ENCODE measurements around the gene CCND1.

The CCND1 gene

DNA sequence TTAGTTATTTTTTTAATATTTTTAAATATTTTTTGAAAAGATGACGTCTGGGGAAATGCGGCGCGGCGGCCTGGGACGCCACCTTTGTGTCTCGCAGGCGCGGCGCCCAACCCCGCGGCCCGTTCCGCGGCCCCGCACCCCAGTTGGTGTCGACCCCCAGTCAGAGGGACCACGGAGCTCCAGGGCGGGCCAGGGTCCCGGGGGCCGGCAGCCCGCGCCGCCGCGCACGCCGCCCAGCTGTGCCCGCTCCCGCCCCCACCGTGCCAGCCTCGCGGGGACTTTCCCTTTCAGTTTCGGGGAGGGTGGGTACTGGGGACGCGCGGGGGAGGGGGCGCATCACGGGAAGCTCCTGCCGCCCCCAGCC is 1.6 kb downstream of the CCND1 start:
- DNase-seq = peak; percentile 13

DNA sequence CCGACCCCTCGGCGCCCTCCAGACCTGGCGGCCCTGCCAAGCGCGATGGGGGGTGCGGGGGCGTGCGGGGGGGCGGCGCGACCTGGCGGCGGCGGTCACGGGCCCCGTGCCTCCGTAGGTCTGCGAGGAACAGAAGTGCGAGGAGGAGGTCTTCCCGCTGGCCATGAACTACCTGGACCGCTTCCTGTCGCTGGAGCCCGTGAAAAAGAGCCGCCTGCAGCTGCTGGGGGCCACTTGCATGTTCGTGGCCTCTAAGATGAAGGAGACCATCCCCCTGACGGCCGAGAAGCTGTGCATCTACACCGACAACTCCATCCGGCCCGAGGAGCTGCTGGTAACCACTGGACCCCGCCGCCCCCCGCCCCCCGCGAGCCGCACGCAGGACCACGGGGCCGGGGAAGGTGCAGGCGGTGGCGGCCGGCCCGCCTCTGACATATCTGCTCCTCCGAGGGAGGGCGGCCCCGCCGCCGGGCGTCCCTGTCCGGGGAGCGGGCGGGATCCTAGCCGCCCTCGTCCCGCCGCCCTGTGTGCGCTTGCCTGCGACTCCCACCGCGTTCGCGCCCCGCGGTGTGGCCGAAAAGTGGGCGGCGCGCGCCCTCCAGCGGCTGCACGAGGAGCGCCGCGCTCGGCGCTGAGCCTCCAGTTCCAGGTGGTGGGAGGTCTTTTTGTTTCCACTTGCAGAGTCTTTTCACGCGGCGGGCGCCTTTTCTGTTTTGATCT is 2.1 kb downstream of the CCND1 start:
- DNase-seq = peak; percentile 74

DNA sequence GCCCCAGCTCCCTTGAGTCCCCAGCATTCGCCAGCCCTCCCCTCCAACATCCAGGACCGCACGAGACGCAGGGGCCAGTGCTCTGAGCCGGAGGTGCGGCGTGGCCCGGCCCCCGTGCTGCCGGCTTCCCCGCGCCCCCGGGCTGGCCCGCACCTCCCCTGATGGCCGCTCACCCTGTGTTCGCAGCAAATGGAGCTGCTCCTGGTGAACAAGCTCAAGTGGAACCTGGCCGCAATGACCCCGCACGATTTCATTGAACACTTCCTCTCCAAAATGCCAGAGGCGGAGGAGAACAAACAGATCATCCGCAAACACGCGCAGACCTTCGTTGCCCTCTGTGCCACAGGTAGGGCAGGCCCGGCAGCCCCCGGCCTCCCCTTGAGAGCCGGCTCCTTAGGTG is 2.7 kb downstream of the CCND1 start:
- no peak for DNase-seq

DNA sequence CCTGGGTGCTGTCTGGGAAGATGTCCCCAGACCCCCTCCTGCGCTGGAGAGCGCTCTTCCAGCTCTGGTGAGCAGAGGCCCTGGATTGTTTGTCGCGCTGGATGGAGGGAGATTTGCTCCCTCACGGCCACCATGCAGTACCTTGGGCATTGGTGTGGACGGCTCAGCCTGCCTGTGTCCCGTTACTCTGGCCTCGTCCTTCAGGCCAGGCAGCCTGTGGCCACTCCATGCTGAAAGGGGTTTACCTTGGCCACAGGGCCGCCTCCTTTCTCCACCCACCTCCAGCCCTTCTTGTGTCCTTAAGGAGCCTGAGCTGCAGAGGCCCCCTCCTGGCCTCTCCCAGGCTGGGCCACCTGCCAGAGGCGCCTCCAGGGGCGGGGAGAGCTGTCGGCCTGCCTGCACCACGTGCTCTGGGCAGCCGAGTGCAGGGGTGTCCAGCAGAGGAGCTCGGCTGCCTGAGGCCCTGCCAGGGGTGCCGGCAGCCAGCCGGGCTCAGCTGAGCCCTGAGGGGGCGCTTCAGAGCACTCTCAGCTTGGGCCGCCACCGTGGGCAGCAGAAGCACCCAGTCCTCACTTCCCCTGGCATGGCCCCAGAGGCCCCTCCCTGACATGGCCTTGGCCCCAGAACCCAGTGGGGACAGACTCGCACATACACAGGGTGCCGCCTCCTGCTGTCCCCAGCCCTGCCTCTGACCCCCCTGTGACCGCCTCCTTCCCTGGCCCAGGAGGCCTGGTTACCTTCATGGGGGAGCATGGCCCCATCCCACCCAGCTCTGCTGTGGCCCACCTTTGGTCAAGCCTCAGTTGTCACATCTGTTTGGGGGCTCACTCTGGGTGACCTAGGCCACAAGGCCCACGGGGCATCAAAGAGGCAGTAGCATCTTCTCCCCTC is 3.4 kb downstream of the CCND1 start:
- no peak for DNase-seq

DNA sequence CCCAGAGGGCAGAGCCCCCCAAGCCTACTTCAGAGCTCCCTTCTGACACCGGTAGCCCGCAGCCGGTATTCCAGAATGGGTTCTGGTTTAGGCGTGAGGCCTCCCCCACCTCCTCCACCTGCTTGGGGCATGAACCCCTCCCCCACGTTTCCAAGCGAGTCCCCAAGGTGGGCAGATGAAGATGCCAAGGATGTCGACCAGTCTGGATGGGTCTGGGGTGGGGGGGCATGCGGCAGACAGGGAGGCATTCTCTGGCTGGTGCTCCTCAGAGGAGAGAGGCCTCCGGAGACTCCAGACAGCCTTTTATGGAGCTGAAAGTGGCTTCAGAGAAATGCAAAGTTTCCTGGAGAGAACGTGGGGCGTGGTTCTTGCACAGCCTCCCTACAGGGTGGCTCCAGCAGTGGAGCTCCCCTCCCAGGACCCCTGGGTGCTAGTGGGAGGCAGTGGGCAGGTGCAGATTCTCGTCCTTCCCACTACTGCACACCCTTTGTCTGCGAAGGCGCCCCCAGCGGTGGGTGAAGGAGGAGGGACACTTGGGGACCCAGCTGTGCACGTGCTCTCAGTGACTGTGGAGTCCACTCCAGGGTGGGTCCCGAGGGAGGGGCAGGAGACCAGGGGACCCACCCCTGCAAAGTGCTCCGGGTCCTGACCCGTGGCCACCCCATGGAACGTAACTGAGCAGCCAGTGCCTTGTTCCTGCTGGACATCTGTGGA is 4.2 kb downstream of the CCND1 start:
- no peak for DNase-seq

DNA sequence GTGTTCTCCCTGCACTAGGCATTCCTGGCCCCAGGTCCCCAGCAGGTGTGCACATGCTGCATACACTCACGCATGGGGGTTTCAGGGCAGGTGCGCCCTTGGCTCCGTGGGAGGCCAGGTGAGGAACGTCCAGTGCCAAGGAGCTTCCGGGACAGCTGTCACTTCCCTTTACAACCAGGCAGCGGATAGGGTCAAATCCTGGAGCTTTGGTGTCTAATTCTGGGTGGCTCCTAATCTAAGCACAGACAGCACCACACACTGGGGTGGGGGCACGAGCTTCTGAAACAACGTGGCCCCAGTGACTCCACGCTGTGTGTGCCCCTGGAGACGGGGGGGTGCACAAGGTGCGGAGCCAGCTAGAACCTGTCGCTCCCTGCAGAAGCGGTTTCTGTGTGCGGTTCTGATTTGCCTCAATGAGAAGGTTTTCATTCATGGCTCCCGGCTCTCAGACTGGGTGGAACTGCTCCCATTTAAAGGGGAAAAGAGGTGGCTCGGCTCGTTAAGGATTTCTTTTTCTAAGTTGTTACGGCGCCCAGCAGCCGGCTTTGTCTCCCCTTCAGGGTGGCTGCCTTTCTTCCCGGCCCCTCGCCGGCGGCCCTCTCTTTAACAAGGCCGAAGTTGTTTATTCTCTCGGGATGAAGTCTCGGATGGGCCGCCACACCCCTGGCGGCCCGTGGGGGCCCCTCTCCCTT is 5.0 kb downstream of the CCND1 start:
- no peak for DNase-seq

DNA sequence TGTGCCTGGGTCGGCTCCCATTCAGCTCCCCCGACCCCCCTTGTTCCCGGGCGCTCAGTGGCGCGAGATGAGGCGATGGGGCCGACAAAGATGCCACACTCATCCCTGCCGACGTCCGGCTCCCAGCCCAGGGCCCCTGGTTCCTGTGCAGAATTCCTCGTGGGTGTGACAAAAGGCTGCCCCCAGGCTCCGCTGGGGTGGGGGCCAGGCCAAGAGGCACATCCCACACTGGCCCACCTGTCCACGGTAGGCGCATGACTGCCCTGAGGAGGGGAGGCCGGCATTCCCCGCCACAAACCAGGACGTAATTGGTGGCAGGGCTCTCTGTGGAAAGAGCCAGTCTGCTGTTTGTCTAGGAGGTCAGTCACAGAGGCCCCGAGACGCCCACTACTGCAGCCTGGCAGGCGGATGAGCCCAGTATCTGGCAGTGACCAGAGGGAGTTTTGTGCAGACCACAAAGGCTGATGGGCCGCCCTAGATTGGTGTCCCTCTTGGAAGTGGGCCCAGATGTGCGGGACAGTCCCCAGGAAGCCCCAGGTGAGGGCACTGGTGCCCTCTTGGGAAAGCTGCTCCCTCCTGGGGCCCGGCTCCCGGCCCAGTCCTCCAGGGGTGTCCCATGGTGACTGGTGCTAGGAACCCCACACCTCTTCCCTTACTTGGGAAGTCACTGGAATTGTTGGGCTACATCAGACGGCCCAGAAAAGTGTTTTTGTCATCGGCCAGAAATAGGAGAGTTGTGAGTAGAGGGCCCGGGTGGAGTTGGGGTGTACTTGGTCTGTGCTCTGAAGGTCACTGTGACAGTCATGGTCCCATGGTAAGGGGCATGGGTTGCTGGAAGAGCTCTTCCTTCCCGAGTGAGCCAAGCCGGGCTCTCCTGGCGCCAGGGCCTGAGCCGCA is 5.8 kb downstream of the CCND1 start:
- no peak for DNase-seq

DNA sequence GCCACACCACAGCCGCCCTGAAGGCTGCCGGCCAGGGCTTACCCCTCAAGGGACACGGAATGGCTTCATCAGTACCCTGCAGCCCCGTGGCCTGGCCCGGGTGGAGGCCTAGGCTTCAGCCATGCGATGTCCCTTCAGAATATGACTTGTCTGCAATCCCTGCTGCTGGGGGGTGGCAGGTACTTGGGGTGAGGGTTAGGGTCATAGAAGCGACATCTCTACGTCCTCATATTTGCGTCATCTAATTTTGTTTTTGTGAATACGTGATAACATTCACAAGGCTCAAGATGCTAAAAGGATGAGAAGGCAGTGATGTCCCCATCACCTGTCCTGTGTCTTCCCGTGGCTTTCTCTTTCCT is 6.4 kb downstream of the CCND1 start:
- DNase-seq = no peak

DNA sequence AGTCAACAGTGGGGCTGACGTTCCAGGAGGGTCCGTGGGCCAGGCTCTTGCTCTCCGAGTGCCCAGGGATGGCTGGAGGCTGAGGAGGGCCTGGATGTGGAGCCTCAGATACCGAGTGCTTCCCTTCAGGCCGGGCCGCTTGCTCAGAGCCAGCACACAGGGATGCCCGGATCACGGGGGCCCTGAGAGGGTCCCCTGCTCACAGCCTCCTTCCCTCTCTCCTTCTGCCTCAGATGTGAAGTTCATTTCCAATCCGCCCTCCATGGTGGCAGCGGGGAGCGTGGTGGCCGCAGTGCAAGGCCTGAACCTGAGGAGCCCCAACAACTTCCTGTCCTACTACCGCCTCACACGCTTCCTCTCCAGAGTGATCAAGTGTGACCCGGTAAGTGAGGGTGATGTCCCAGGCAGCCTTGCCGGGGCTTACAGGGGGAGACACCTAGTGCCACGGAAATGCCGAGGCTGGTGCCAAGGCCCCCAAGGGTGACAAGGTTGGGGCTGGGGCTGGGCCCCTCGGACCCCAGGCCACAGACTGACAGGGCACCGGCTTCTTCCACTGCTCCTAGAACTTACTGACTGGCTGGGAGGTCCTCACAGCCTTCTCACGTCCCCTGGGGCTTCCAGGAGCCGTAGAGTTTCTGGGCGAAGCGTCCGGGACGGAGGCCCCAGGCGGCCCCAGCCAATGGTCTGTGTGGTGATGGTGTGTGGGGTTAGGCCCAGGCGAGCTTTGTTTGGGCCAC is 7.0 kb downstream of the CCND1 start:
- no peak for DNase-seq

DNA sequence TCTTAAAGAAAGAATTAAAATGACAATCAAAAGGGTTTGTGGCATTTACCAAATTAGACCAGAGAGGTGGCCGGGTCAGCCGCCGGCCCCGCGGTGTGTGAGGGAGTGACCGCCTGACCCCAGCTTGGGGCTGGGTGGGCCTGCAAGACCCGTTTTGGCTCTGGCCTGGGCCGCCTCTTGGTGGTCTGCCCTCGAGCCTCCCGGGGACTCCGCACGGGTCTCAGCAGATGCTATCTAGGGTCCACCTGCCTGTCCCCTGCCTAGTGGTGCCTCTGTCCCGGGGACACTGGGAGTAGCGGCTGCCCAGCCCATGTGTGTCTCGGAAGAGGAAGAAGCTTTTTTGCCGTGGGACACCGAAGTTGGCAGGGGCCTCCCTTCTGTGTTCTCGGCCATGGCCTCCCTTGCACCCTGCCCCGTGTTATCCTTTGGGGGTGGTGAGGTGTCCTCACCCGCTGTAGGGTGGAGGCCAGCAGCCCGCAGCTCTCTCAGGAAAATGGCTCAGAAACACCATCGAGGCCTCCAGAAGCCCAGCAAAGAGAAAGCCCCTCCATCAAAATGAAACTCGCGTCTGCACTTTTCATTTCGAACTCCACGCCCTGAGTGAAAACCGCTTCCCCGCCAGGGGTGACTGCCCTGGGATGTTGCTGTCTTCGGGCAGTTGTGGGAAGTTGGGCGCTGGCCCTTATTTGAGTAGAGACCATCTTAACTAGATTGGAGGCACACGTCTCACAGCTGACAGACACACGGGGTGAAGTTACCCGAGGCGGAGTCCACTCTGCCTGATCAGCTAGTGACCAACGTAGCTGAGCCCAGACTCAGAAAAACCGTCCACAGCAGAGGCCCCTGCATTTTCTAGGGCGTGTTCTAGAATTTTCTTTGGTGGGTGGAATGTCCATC is 8.0 kb downstream of the CCND1 start:
- DNase-seq = no peak

DNA sequence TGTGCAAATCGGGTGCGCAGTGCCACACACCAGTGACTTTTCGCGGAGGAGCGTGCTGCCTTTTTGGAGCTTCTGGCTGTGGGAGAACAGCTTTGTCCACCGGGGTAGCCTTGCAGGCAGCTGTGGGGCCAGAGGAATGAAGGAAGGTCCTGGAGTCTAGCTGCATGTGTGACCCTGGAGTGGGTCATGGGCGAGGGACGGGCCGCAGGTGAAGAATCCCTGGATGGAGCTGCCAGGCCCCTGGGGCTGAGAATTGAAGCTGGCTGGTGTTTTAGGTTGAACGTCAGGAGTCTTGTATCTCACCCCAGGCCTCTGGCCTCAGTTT is 8.6 kb downstream of the CCND1 start:
- no peak for DNase-seq

DNA sequence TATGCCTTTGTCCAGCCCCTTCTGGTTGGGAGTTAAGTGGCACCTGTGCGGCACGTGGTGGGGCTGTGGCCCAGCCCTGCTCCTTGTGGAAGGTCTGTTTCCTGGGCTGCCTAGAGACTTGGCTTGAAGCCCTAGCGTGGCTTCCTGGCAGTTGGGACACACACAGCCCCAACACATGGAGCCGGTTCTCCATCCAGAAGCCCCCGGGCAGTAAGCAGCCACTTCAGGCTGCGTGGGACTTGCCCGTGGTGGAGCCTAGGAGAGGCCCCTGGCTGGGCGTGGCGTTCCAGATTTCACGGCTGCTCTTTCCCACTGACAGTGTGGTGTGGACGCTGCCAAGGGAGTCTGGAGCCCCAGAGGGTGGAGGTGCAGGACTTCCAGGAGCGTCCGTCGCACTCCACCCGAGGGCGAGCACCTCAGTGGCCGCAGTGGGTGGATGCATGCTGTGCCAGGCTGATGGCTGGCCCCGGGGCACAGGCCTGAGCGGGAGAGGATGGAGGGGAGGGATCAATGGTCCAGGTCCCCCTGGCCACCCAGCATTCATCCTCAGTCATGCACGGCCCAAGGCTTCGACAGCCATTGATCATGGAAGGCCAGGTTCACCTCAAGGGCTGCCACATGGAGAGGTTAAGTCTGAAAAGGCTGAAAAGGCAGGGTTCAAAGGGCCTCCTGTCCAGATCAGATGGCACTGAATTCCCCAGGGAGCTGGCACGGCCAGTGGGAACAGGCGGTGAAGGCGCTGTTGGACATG is 9.3 kb downstream of the CCND1 start:
- no peak for DNase-seq

DNA sequence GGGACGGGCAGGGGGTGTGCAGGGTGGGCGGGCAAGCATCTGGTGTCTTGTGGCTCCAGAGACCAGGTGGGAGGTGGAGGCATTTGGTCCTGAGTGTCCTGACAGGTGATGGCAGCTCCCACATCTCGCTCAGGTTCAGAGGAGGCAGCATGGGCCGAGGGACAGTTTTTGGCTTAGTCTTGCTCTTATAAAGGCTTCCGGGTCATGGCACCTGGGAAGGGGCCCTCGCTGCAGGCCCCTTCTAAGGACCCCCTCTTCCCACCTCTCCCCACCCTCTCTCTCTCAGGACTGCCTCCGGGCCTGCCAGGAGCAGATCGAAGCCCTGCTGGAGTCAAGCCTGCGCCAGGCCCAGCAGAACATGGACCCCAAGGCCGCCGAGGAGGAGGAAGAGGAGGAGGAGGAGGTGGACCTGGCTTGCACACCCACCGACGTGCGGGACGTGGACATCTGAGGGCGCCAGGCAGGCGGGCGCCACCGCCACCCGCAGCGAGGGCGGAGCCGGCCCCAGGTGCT is 9.9 kb downstream of the CCND1 start:
- no peak for DNase-seq

DNA sequence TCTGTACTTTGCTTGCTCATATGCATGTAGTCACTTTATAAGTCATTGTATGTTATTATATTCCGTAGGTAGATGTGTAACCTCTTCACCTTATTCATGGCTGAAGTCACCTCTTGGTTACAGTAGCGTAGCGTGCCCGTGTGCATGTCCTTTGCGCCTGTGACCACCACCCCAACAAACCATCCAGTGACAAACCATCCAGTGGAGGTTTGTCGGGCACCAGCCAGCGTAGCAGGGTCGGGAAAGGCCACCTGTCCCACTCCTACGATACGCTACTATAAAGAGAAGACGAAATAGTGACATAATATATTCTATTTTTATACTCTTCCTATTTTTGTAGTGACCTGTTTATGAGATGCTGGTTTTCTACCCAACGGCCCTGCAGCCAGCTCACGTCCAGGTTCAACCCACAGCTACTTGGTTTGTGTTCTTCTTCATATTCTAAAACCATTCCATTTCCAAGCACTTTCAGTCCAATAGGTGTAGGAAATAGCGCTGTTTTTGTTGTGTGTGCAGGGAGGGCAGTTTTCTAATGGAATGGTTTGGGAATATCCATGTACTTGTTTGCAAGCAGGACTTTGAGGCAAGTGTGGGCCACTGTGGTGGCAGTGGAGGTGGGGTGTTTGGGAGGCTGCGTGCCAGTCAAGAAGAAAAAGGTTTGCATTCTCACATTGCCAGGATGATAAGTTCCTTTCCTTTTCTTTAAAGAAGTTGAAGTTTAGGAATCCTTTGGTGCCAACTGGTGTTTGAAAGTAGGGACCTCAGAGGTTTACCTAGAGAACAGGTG is 11.1 kb downstream of the CCND1 start:
- DNase-seq = no peak

DNA sequence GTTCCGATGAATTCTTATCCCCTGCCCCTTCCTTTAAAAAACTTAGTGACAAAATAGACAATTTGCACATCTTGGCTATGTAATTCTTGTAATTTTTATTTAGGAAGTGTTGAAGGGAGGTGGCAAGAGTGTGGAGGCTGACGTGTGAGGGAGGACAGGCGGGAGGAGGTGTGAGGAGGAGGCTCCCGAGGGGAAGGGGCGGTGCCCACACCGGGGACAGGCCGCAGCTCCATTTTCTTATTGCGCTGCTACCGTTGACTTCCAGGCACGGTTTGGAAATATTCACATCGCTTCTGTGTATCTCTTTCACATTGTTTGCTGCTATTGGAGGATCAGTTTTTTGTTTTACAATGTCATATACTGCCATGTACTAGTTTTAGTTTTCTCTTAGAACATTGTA is 12.0 kb downstream of the CCND1 start:
- DNase-seq = no peak

DNA sequence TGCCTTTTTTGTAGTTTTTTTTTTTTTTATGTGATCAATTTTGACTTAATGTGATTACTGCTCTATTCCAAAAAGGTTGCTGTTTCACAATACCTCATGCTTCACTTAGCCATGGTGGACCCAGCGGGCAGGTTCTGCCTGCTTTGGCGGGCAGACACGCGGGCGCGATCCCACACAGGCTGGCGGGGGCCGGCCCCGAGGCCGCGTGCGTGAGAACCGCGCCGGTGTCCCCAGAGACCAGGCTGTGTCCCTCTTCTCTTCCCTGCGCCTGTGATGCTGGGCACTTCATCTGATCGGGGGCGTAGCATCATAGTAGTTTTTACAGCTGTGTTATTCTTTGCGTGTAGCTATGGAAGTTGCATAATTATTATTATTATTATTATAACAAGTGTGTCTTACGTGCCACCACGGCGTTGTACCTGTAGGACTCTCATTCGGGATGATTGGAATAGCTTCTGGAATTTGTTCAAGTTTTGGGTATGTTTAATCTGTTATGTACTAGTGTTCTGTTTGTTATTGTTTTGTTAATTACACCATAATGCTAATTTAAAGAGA is 12.5 kb downstream of the CCND1 start:
- no peak for DNase-seq

DNA sequence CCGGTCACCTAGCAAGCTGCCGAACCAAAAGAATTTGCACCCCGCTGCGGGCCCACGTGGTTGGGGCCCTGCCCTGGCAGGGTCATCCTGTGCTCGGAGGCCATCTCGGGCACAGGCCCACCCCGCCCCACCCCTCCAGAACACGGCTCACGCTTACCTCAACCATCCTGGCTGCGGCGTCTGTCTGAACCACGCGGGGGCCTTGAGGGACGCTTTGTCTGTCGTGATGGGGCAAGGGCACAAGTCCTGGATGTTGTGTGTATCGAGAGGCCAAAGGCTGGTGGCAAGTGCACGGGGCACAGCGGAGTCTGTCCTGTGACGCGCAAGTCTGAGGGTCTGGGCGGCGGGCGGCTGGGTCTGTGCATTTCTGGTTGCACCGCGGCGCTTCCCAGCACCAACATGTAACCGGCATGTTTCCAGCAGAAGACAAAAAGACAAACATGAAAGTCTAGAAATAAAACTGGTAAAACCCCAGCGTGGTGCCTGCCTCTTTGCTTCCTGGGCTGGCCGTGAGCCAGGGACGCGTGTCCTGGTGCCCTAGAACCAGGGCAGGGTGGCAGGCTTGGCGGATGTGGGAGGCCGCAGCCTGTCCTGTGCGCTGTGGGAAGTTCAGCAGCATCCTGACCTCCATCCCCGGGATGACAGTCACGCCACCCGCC is 13.2 kb downstream of the CCND1 start:
- no peak for DNase-seq
